ENCODE results near the gene TIMM44. TPM values are rescaled to one million over a fixed set of nuclear protein-coding genes. Genes with fewer than 3 reads are reported as not detected.

TIMM44 gene
- total and polyA plus RNA-seq, 3 donors from 2014 or later, result 33.8 to 71.2 (median 68.0) TPM

DNA sequence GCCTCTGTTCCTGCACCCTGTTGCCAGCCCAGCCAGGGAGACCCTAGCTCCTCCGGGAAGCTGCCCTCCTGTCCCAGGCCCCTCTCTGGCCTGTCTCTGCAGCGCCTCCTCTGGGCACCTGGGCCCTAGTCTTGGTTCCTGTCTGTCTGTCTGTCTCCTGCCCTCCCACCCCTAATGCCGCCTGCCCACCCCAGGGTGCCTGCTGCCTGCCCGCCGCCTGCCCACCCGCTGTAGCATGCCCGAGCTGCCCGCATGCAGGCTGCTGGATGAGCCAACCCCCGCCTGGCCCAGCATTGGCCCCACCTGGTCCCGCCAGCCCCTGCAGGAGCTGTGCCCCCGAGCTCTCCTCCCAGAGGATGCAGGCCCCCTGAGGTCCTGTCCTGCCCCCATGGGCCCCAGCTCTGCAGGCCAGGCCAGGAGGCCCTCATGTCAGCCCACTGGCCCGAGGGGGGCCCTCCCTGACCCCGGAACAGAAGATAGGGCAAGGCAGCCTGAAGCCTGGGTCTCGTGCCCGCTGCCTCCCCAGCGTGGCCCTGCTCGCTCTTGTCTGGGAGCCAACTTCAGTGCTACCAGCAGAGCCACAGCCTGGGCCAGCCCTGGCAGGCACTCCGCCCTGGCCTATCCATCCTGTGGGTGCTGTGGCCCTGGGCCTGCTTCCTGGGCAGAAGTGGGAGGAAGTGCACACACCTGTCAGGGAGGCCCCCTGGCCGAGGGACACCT lies 34.6 kb downstream of the TIMM44 start:
- Histone ChIP-seq H3K9me3 (no peaks in the 10 kb centered on the region), H3K27me3 (no peaks in the 10 kb centered on the region), H3K4me1 (peaks cover 18% of the 10 kb centered on the region), H3K36me3 (ENCODE audit: low read depth, missing control alignments) (no peaks in the 10 kb centered on the region), H3K27ac (no peak overlapping the region), H3K4me3 (no peak overlapping the region)
- TF ChIP-seq POLR2A (IDR thresholded peaks at IDR 0.05), result no peak
- TF ChIP-seq, protein P1, sequence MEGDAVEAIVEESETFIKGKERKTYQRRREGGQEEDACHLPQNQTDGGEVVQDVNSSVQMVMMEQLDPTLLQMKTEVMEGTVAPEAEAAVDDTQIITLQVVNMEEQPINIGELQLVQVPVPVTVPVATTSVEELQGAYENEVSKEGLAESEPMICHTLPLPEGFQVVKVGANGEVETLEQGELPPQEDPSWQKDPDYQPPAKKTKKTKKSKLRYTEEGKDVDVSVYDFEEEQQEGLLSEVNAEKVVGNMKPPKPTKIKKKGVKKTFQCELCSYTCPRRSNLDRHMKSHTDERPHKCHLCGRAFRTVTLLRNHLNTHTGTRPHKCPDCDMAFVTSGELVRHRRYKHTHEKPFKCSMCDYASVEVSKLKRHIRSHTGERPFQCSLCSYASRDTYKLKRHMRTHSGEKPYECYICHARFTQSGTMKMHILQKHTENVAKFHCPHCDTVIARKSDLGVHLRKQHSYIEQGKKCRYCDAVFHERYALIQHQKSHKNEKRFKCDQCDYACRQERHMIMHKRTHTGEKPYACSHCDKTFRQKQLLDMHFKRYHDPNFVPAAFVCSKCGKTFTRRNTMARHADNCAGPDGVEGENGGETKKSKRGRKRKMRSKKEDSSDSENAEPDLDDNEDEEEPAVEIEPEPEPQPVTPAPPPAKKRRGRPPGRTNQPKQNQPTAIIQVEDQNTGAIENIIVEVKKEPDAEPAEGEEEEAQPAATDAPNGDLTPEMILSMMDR (IDR thresholded peaks at IDR 0.05), result no peak
- intact Hi-C loops (cut with DNase I; ENCODE audit: low total_unique reads), result no loop called here
- no peak for DNase-seq
- 87 to 88% methylated on average over 11 to 19 of the region's 19 CpGs for WGBS, 2 donors

- 77 to 85% methylated on average over 9 to 14 of the region's 14 CpGs for WGBS, 2 donors
- intact Hi-C loops (cut with DNase I; ENCODE audit: low total_unique reads), result no loop called here
- Histone ChIP-seq H3K9me3 (no peaks in the 10 kb centered on the region), H3K4me1 (peaks cover 18% of the 10 kb centered on the region), H3K36me3 (ENCODE audit: low read depth, missing control alignments) (no peaks in the 10 kb centered on the region), H3K4me3 (no peak overlapping the region), H3K27me3 (no peaks in the 10 kb centered on the region), H3K27ac (no peak overlapping the region)
- TF ChIP-seq, protein P1 (IDR thresholded peaks at IDR 0.05), result no peak
- TF ChIP-seq POLR2A (IDR thresholded peaks at IDR 0.05), result no peak
- peak; percentile 59 for DNase-seq
Measured at GRCh38 chr19:7908078-7908699, 35.3 kb downstream of the TIMM44 start.

GRCh38 chr19:7907544-7907943 lies 35.9 kb downstream of the TIMM44 start:
- no peak for DNase-seq
- Histone ChIP-seq H3K27ac (no peak overlapping the region), H3K36me3 (ENCODE audit: low read depth, missing control alignments) (no peaks in the 10 kb centered on the region), H3K27me3 (no peaks in the 10 kb centered on the region), H3K9me3 (no peaks in the 10 kb centered on the region), H3K4me3 (no peak overlapping the region), H3K4me1 (peaks cover 24% of the 10 kb centered on the region)
- 88 to 89% methylated on average over 6 to 11 of the region's 11 CpGs for WGBS, 2 donors
- intact Hi-C loops (cut with DNase I; ENCODE audit: low total_unique reads), result no loop called here
- TF ChIP-seq, protein P1 (IDR thresholded peaks at IDR 0.05), result no peak
- TF ChIP-seq POLR2A (IDR thresholded peaks at IDR 0.05), result no peak

DNA sequence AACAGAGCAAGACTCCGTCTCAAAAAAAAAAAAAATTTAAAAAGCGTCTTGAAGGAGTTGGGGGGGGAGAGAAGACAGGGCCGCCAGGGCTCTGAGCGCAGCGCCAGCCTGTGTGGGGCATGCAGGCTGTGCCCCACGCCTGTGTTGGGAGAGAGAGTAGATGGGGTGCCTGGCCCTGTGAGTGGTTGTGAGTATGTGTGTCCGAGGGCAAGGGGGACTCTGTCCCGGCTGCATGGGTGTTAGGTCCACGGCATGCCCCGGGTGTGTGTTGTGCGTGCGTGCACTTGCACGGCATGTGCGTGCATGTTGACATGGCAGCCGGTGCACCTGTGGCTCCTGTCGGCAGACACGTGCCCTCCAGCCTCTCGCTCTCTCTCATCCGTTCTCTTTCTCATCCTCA lies 36.3 kb downstream of the TIMM44 start:
- H3K36me3 ChIP-seq (ENCODE audit: low read depth, missing control alignments), result no peaks in the 10 kb centered on the region
- intact Hi-C loops (cut with DNase I; ENCODE audit: low total_unique reads), result no loop called here

More for the DNA sequence above, 36.3 kb downstream of the TIMM44 start:
- Histone ChIP-seq H3K4me3 (no peak overlapping the region), H3K9me3 (no peaks in the 10 kb centered on the region), H3K27ac (no peak overlapping the region), H3K27me3 (no peaks in the 10 kb centered on the region), H3K4me1 (peaks cover 24% of the 10 kb centered on the region)
- TF ChIP-seq, protein P1 (IDR thresholded peaks at IDR 0.05), result no peak
- TF ChIP-seq POLR2A (IDR thresholded peaks at IDR 0.05), result no peak
- no peak for DNase-seq
- WGBS, 2 donors, result 89 to 93% methylated on average over 19 of the region's 19 CpGs

Measured in testis (tissue), 3 donors.